Gastrocnemius medialis (tissue), 4 donors: ENCODE results near the gene MYL6.

Experiments used
- CTCF ChIP-seq, 5 experiments: fragments of 450-650 bp in 3 of 5; fragments of 200-600 bp in 2 of 5; sonication (generic) in 2 of 5; IDR thresholded peaks in 4 of 5; conservative IDR thresholded peaks in 1 of 5; 1 replicate in 4 of 5; 2 replicates in 1 of 5; pipeline ENCODE4 v1.5.1; 2016 to 2019; ENCODE audit warnings: antibody characterized with exemption in 5 of 5, mild to moderate bottlenecking in 3 of 5, moderate library complexity in 3 of 5
- POLR2A ChIP-seq, 2 donors: fragments of 450-650 bp; IDR thresholded peaks; one replicate each; pipeline ENCODE4 v1.6.1; 2017; ENCODE audit warnings: antibody characterized with exemption in 2 of 2, mild to moderate bottlenecking in 2 of 2, moderate library complexity in 2 of 2

- no peak for TF ChIP-seq CTCF (IDR thresholded peaks at IDR 0.05 in 4 of 5, conservative IDR thresholded peaks at IDR 0.05 in 1 of 5)
- TF ChIP-seq POLR2A (IDR thresholded peaks at IDR 0.05): no peak
Observed at GRCh38 chr12:56178347-56178746, 20.2 kb downstream of the MYL6 start.
